B cell (primary cell): ENCODE results near the gene TMA7.

Experiments used
- EZH2 ChIP-seq: IDR thresholded peaks from 2 replicates; pipeline ENCODE4 v1.6.1; 2012; ENCODE audit warnings: borderline replicate concordance, low read depth, mild to moderate bottlenecking, moderate library complexity, low read length; ENCODE audit not compliant: insufficient read depth, poor library complexity, severe bottlenecking
- TF ChIP-seq, protein P1 (sequence below): fragments of 200-600 bp; IDR thresholded peaks from one replicate; pipeline ENCODE4 v1.8.0; 2022; ENCODE audit warnings: antibody characterized with exemption, mild to moderate bottlenecking

DNA sequence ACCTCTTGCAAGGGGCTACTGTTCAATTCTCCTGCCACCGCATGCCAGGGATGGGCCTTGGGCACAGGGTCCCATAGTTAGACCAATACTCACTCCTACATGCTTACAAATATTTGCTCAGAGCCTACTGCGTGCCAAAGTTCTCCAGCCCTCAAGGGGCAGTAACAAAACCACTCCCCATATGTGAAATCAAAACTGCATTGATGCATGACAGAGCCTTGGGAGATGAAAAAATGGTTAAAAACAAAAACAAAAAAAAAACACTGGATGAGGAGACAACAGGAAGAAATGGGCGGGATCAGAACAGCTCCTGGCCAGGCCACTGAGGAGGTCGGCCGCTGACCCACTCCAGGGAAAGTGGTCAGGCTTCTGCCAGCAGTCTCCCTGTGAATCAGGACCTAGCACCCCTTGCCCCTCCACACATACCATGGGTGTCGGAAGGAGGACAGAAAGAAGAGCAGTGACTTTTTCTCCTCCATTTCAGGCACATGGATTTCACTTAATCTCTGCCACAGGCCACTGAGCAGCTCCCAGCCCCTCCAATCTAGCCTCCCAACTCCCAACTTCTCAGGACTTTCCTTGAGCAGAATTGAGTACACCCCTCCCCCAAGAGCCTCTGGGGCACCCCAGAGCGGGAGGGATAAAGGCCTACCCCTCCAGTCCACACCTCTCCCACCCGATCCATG lies 13.0 kb upstream of the TMA7 start:
- TF ChIP-seq, protein P1, sequence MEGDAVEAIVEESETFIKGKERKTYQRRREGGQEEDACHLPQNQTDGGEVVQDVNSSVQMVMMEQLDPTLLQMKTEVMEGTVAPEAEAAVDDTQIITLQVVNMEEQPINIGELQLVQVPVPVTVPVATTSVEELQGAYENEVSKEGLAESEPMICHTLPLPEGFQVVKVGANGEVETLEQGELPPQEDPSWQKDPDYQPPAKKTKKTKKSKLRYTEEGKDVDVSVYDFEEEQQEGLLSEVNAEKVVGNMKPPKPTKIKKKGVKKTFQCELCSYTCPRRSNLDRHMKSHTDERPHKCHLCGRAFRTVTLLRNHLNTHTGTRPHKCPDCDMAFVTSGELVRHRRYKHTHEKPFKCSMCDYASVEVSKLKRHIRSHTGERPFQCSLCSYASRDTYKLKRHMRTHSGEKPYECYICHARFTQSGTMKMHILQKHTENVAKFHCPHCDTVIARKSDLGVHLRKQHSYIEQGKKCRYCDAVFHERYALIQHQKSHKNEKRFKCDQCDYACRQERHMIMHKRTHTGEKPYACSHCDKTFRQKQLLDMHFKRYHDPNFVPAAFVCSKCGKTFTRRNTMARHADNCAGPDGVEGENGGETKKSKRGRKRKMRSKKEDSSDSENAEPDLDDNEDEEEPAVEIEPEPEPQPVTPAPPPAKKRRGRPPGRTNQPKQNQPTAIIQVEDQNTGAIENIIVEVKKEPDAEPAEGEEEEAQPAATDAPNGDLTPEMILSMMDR: no peak
- TF ChIP-seq EZH2: no peak
